ENCODE results near the gene ANAPC13.

ANAPC13 gene

GRCh38 chr3:134468519-134468918 lies 17.3 kb downstream of the ANAPC13 start:
- H3K4me3 ChIP-seq (ENCODE audit: low read depth, low read length), result no peak overlapping the region
- TF ChIP-seq CTCF (IDR thresholded peaks at IDR 0.05; ENCODE audit: control insufficient read depth, extremely low read depth, insufficient read depth), result no peak
- DNase-seq (ENCODE audit: low read depth), result no peak

- no peak for DNase-seq (ENCODE audit: low read depth)
- H3K4me3 ChIP-seq (ENCODE audit: low read depth, low read length), result no peak overlapping the region
- TF ChIP-seq CTCF (IDR thresholded peaks at IDR 0.05; ENCODE audit: control insufficient read depth, extremely low read depth, insufficient read depth), result no peak
Measured at GRCh38 chr3:134466331-134466730, 19.5 kb downstream of the ANAPC13 start.

GRCh38 chr3:134464689-134465365 lies 21.0 kb downstream of the ANAPC13 start:
- no peak overlapping the region for H3K4me3 ChIP-seq (ENCODE audit: low read depth, low read length)
- TF ChIP-seq CTCF (IDR thresholded peaks at IDR 0.05; ENCODE audit: control insufficient read depth, extremely low read depth, insufficient read depth), result no peak
- no peak for DNase-seq (ENCODE audit: low read depth)

- H3K4me3 ChIP-seq (ENCODE audit: low read depth, low read length), result no peak overlapping the region
- DNase-seq (ENCODE audit: low read depth), result no peak
- no peak for TF ChIP-seq CTCF (IDR thresholded peaks at IDR 0.05; ENCODE audit: control insufficient read depth, extremely low read depth, insufficient read depth)
Measured at GRCh38 chr3:134464064-134464688, 21.6 kb downstream of the ANAPC13 start.

GRCh38 chr3:134463676-134464063 lies 22.1 kb downstream of the ANAPC13 start:
- TF ChIP-seq CTCF (IDR thresholded peaks at IDR 0.05; ENCODE audit: control insufficient read depth, extremely low read depth, insufficient read depth), result no peak
- DNase-seq (ENCODE audit: low read depth), result no peak
- H3K4me3 ChIP-seq (ENCODE audit: low read depth, low read length), result no peak overlapping the region

- no peak overlapping the region for H3K4me3 ChIP-seq (ENCODE audit: low read depth, low read length)
Measured at GRCh38 chr3:134462331-134462941, 23.3 kb downstream of the ANAPC13 start.

More at GRCh38 chr3:134462331-134462941, 23.3 kb downstream of the ANAPC13 start:
- DNase-seq (ENCODE audit: low read depth), result no peak
- no peak for TF ChIP-seq CTCF (IDR thresholded peaks at IDR 0.05; ENCODE audit: control insufficient read depth, extremely low read depth, insufficient read depth)
